PC-3 (cell line): ENCODE data around the gene FOS. TPM values are rescaled to one million over a fixed set of nuclear protein-coding genes. Genes with fewer than 3 reads are reported as not detected.

Experiments used
- ATAC-seq: fragments of 200-7000 bp; cut with Tn5 transposase; 2 replicates; pipeline ENCODE4 v1.9.1; 2020; ENCODE audit warnings: mild to moderate bottlenecking, moderate library complexity
- BruUV-seq: library from RNA; stranded (reverse); fragments of 400-500 nt; replicated peaks from 2 replicates; lab custom pipeline; 2021; lab: Mats Ljungman, UMichigan
- CTCF ChIA-PET: fragments of 300-600 bp; sonication (Branson Sonifier 250); formaldehyde crosslinking; loops from one replicate; lab custom pipeline; 2022; ENCODE audit warnings: antibody characterized with exemption; lab: Charles Lee
- POLR2A ChIA-PET: fragments of 300-600 bp; sonication (Branson Sonifier 250); formaldehyde crosslinking; loops from one replicate; lab custom pipeline; 2022; ENCODE audit warnings: antibody characterized with exemption; ENCODE audit not compliant: unreplicated experiment; lab: Charles Lee
- DNase-seq: peaks from one replicate; pipeline ENCODE4 v3.0.0-alpha.2; 2015
- H2AFZ ChIP-seq: fragments of 300-600 bp; sonication (generic); 2 replicates; pipeline ENCODE4 v1.6.0; 2016; ENCODE audit warnings: antibody characterized with exemption, low read length
- H3F3A ChIP-seq: fragments of 300-600 bp; sonication (generic); one replicate; pipeline ENCODE4 v1.6.0; 2017; ENCODE audit warnings: antibody characterized with exemption, low read length, control low read depth, mild to moderate bottlenecking; ENCODE audit not compliant: unreplicated experiment
- H3K27ac ChIP-seq: fragments of 300-600 bp; sonication (generic); 2 replicates; pipeline ENCODE4 v1.5.1; 2016; ENCODE audit warnings: mild to moderate bottlenecking, low read length
- H3K27me3 ChIP-seq: fragments of 300-600 bp; sonication (generic); 2 replicates; pipeline ENCODE4 v1.6.1; 2016; ENCODE audit warnings: low read length, mixed read lengths
- H3K36me3 ChIP-seq: fragments of 300-600 bp; sonication (generic); 2 replicates; pipeline ENCODE4 v1.6.1; 2016; ENCODE audit warnings: low read depth, mixed run types, low read length, mixed read lengths
- H3K4me1 ChIP-seq: fragments of 300-600 bp; sonication (generic); 2 replicates; pipeline ENCODE4 v1.5.1; 2016; ENCODE audit warnings: low read length; ENCODE audit not compliant: insufficient read depth
- H3K4me2 ChIP-seq: fragments of 300-600 bp; sonication (generic); 2 replicates; pipeline ENCODE4 v1.6.0; 2016; ENCODE audit warnings: low read length
- H3K4me3 ChIP-seq: fragments of 300-600 bp; sonication (generic); 2 replicates; pipeline ENCODE4 v1.5.1; 2016; ENCODE audit warnings: mild to moderate bottlenecking, low read length, mixed read lengths
- H3K79me2 ChIP-seq: fragments of 300-600 bp; sonication (generic); 2 replicates; pipeline ENCODE4 v1.6.1; 2017; ENCODE audit warnings: low read length, mixed read lengths
- H3K9ac ChIP-seq: fragments of 300-600 bp; sonication (generic); 2 replicates; pipeline ENCODE4 v1.6.0; 2016; ENCODE audit warnings: mild to moderate bottlenecking, low read length
- H3K9me2 ChIP-seq: fragments of 300-600 bp; sonication (generic); replicated peaks from 2 replicates; pipeline ENCODE4 v1.6.1; 2016; ENCODE audit warnings: mixed run types, low read length, mixed read lengths
- H3K9me3 ChIP-seq: fragments of 300-600 bp; sonication (generic); 2 replicates; pipeline ENCODE4 v1.6.1; 2016; ENCODE audit warnings: low read length, mixed read lengths
- H4K20me1 ChIP-seq: fragments of 300-600 bp; sonication (generic); 2 replicates; pipeline ENCODE4 v1.6.1; 2016; ENCODE audit warnings: low read length, mixed read lengths
- CTCF ChIP-seq: fragments of 300-600 bp; sonication (generic); conservative IDR thresholded peaks from 2 replicates; pipeline ENCODE4 v1.5.1; 2017; ENCODE audit warnings: antibody characterized with exemption, low read depth, mild to moderate bottlenecking, low read length
- EZH2 ChIP-seq: fragments of 300-600 bp; sonication (generic); IDR thresholded peaks from one replicate; pipeline ENCODE4 v1.6.1; 2017; ENCODE audit warnings: antibody characterized with exemption, mild to moderate bottlenecking, low read length; ENCODE audit not compliant: unreplicated experiment
- EZH2phosphoT487 ChIP-seq: fragments of 300-600 bp; sonication (generic); IDR thresholded peaks from 2 replicates; pipeline ENCODE4 v1.6.1; 2018; ENCODE audit warnings: mild to moderate bottlenecking, antibody characterized with exemption, low read length, borderline replicate concordance
- intact Hi-C: fragments of 100-400 bp; cut with micrococcal nuclease; formaldehyde crosslinking; loops from 2 replicates; pipeline ENCODE4 v1.9.0; 2023
- total RNA-seq: library from RNA; depleted of rRNA; stranded (reverse); fragments of >200 nt; gene quantifications from 2 replicates; pipeline ENCODE4 v1.2.3, GENCODE V29; 2014

FOS gene
- total RNA-seq, 1 experiment from 2014 or later = 99.2 TPM

- intact Hi-C loops = no loop called here
- H3K27ac ChIP-seq = no peak overlapping the region
- H2AFZ ChIP-seq = no peak overlapping the region
- H4K20me1 ChIP-seq = no peaks in the 10 kb centered on the region
- no peak overlapping the region for H3K9ac ChIP-seq
- TF ChIP-seq EZH2phosphoT487 (no peak), CTCF (no peak), EZH2 (no peak)
- no peak overlapping the region for H3K4me3 ChIP-seq
- CTCF ChIA-PET = no interaction called here
- H3K4me2 ChIP-seq = no peak overlapping the region
- H3K27me3 ChIP-seq = no peaks in the 10 kb centered on the region
- DNase-seq (no peak), ATAC-seq (no peak)
- H3K9me3 ChIP-seq = no peaks in the 10 kb centered on the region
- no peaks in the 10 kb centered on the region for H3K36me3 ChIP-seq
- H3K79me2 ChIP-seq = no peaks in the 10 kb centered on the region
- POLR2A ChIA-PET = no interaction called here
- no peaks in the 10 kb centered on the region for H3K9me2 ChIP-seq
- no peaks in the 10 kb centered on the region for H3F3A ChIP-seq
- no TSS peak for BruUV-seq
- peaks cover 14% of the 10 kb centered on the region for H3K4me1 ChIP-seq
Measured at GRCh38 chr14:75250800-75251199, 27.8 kb upstream of the FOS start.

- no peaks in the 10 kb centered on the region for H3K27me3 ChIP-seq
- BruUV-seq = no TSS peak
- H3K9ac ChIP-seq = no peak overlapping the region
- 0 out of 2 replicates have a peak overlapping the region, but pooled peaks have one; percentile 19 for H3K27ac ChIP-seq
- peak overlapping the region; percentile 53; the same call in 1 of the 2 replicates for H2AFZ ChIP-seq
- H4K20me1 ChIP-seq = no peaks in the 10 kb centered on the region
- H3K9me2 ChIP-seq = no peaks in the 10 kb centered on the region
- POLR2A ChIA-PET = no interaction called here
- no peaks in the 10 kb centered on the region for H3K9me3 ChIP-seq
- H3K36me3 ChIP-seq = no peaks in the 10 kb centered on the region
- no peak for TF ChIP-seq CTCF
- TF ChIP-seq EZH2phosphoT487 = no peak
- no peak for TF ChIP-seq EZH2
- CTCF ChIA-PET = no interaction called here
- peak; percentile 24; the same call in 1 of the 2 replicates for ATAC-seq
- no peak overlapping the region for H3K4me3 ChIP-seq
- no peak overlapping the region for H3K4me2 ChIP-seq
- DNase-seq = peak; percentile 24
- H3F3A ChIP-seq = no peaks in the 10 kb centered on the region
- intact Hi-C loops = no loop called here
- no peaks in the 10 kb centered on the region for H3K79me2 ChIP-seq
- H3K4me1 ChIP-seq = peaks cover 21% of the 10 kb centered on the region
Measured at GRCh38 chr14:75252254-75252837, 26.3 kb upstream of the FOS start.

GRCh38 chr14:75254381-75254822 is 24.2 kb upstream of the FOS start:
- POLR2A ChIA-PET = no interaction called here
- CTCF ChIA-PET = no interaction called here
- Histone ChIP-seq H3K4me2 (peak overlapping the region; percentile 42), H3K9ac (peak overlapping the region; percentile 49), H2AFZ (0 out of 2 replicates have a peak overlapping the region, but pooled peaks have one; percentile 23), H3K27me3 (no peaks in the 10 kb centered on the region), H3K9me2 (no peaks in the 10 kb centered on the region), H3K36me3 (no peaks in the 10 kb centered on the region), H3K4me1 (peaks cover 33% of the 10 kb centered on the region), H3K4me3 (no peak overlapping the region), H3K27ac (peak overlapping the region; percentile 73), H3K79me2 (no peaks in the 10 kb centered on the region), H3F3A (no peaks in the 10 kb centered on the region), H3K9me3 (no peaks in the 10 kb centered on the region), H4K20me1 (no peaks in the 10 kb centered on the region)
- DNase-seq (peak; percentile 21), ATAC-seq (no peak)
- intact Hi-C loops = no loop called here
- BruUV-seq = no TSS peak
- TF ChIP-seq CTCF (no peak), EZH2phosphoT487 (no peak), EZH2 (no peak)
